OCI-LY3 (cell line): ENCODE measurements around the gene KCNMA1.

Source experiments
- CTCF ChIP-seq: fragments of 200-600, 300-600 bp; sonication (generic); IDR thresholded peaks from 2 replicates; pipeline ENCODE4 v1.5.1; 2014; ENCODE audit warnings: antibody characterized with exemption, low read length, low read depth
- EZH2phosphoT487 ChIP-seq: fragments of 200-600 bp; shearing (Covaris generic); IDR thresholded peaks from 2 replicates; pipeline ENCODE4 v1.6.1; 2018; ENCODE audit warnings: antibody characterized with exemption, mixed run types, low read depth

- no peak for TF ChIP-seq CTCF
- TF ChIP-seq EZH2phosphoT487 = no peak
These were observed 54.9 kb downstream of the KCNMA1 start for GRCh38 chr10:77582710-77583115.
